HG02884 (cell line): ENCODE measurements around the gene A1CF.

Source experiments
- ATAC-seq: cut with Tn5 transposase; IDR thresholded peaks from one replicate; pipeline ENCODE4 v1.9.1; 2021; ENCODE audit warnings: mild to moderate bottlenecking, moderate library complexity; ENCODE audit not compliant: unreplicated experiment

Gene A1CF

GRCh38 chr10:50862719-50863118 lies 22.7 kb downstream of the A1CF start:
- no peak for ATAC-seq

GRCh38 chr10:50861370-50861769 lies 24.1 kb downstream of the A1CF start:
- ATAC-seq: no peak

DNA sequence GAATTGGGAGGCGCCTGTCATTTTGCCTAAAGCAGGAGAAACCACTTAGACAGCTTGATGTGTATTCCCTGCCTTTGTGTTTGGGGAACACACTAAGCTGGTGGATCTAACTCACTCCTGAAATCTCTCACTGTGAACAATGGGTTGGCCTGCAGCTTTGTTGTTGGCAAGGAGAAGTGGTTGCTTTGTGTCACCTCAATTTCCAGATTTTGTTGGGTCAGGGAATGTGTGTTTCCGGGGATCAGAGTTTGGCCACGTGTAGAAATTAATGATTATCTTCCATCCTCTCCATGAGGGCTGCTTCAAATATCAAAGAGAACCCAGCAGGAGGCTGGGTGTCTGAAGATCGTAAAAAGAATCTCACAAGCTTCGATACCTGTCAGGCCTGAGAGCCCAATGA lies 27.8 kb downstream of the A1CF start:
- ATAC-seq: no peak

GRCh38 chr10:50855461-50855860 lies 30.0 kb downstream of the A1CF start:
- no peak for ATAC-seq

DNA sequence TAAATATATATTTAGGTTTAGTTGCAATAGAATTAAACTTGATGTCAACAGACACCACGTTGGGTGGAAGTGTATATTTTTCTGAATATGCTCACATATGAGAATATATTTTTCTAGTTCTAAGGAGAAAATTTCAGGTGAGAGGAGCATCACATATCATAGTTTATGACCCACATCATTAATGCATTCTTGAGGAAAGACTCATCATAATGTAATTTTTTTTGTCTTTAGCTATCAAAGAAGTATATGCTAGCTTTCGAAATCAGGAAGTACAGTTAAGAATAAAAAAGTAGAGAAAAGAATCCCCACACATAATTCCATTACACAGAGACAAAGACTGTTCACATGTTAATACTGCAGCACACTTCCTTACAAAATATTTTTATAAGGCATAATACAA lies 30.4 kb downstream of the A1CF start:
- ATAC-seq: no peak

DNA sequence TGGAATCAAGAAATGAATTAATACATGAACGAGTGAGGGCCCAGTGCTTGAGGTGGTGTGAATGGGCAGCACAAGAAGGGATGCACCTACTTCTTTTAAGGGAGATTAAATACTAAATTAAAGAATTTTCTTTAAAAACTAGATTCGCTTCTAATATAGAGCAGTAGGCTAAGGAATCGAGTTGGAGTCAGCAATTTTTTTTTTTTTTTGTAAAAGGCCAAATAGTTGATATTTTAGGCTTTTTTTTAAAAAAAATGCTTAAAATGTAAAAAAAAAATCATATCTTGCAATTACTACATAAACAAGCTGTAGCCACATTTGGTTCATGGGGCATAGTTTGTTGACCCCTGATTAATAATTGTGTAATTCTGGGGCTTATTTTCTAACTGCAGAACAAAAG lies 31.9 kb downstream of the A1CF start:
- ATAC-seq: no peak

DNA sequence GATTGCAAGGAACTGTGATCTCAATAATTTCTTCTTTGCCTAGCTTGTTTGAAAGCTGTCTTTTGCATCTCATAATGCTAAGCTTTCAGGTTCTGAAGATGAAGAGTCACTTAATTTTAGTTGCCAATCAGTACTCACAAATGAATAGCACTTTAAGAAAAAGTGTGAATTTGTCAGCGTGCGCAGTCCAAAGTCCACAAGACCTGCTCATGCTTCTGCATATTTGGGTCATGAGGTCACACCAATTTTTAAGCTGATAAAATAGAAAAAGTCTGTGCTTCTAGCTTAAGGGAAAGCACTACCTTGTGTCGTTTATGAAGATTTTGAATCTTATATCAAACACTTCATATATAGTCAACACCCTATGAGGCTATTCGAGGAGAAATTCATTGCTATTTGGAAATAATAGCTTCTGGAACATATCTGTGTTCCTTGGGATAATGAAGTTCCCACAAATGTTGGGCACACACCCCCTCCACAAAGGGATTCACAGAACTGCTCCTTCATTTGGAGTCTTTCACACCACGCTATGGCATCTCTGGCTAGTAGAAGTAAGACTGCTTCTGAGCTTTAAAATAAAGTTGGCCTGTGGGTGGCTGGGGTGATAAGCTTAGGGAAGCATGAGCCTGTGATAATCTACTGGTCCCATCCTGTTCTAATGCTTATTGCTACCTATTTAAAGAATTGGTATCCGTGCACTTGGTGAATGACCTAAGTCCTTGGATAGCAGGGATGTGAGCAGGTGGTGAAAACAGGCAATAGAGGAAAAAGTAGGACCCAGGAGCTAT lies 33.3 kb downstream of the A1CF start:
- ATAC-seq: no peak

- no peak for ATAC-seq
Observed at GRCh38 chr10:50850578-50851230, 34.7 kb downstream of the A1CF start.

DNA sequence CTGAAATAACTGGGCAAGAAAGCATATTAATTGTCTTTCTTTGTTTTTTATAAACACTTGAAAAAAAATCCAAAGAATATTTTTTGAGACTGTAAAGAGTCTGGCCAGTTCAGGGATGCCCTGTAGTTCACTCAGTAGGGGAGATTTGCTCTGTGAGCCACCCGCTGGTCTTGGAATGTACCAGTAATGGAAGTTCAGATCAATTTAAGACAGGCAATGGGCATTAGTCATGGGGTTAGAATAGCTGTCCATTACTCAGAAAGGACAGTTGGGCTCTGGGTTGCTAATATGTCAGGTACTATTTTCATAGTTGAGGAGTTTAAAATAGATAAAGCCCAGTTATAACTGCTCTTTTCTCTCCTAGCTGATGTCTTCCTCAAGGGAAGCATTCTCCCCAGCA lies 38.7 kb downstream of the A1CF start:
- no peak for ATAC-seq

- no peak for ATAC-seq
Observed at GRCh38 chr10:50837095-50837494, 48.3 kb downstream of the A1CF start.

- ATAC-seq: no peak
Observed at GRCh38 chr10:50832171-50832751, 53.2 kb downstream of the A1CF start.

GRCh38 chr10:50830066-50830465 lies 55.4 kb downstream of the A1CF start:
- no peak for ATAC-seq

- no peak for ATAC-seq
Observed at GRCh38 chr10:50824782-50825181, 60.6 kb downstream of the A1CF start.

- no peak for ATAC-seq
Observed at GRCh38 chr10:50823789-50824188, 61.6 kb downstream of the A1CF start.

GRCh38 chr10:50809596-50809995 lies 75.8 kb downstream of the A1CF start:
- ATAC-seq: no peak

- ATAC-seq: no peak
Observed at GRCh38 chr10:50807851-50808776, 77.3 kb downstream of the A1CF start.

GRCh38 chr10:50805981-50806622 lies 79.3 kb downstream of the A1CF start:
- ATAC-seq: no peak

- ATAC-seq: no peak
Observed at GRCh38 chr10:50799595-50799994, 85.8 kb downstream of the A1CF start.

GRCh38 chr10:50798297-50798696 lies 87.1 kb downstream of the A1CF start:
- ATAC-seq: no peak

- no peak for ATAC-seq
Observed at GRCh38 chr10:50796693-50797092, 88.7 kb downstream of the A1CF start.

- no peak for ATAC-seq
Observed at GRCh38 chr10:50794490-50794889, 90.9 kb downstream of the A1CF start.
